GM19193 (cell line): ENCODE results near the gene USE1.

Experiments used
- POLR2A ChIP-seq: IDR thresholded peaks from 4 replicates; pipeline ENCODE4 v1.6.1; 2011; ENCODE audit not compliant: insufficient read depth, insufficient read length; ENCODE audit errors: extremely low read depth

Gene USE1, protein sequence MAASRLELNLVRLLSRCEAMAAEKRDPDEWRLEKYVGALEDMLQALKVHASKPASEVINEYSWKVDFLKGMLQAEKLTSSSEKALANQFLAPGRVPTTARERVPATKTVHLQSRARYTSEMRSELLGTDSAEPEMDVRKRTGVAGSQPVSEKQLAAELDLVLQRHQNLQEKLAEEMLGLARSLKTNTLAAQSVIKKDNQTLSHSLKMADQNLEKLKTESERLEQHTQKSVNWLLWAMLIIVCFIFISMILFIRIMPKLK

GRCh38 chr19:17215127-17215971 lies at the start of gene USE1:
Gene USE1, plus strand, starts transcription at chr19:17215357. Its CDS starts 49 bp downstream, at chr19:17215406.
- TF ChIP-seq POLR2A: peak; percentile 93

- no peak for TF ChIP-seq POLR2A
These were observed 49.4 kb upstream of the USE1 start for GRCh38 chr19:17165715-17166114.

- TF ChIP-seq POLR2A: no peak
These were observed 44.4 kb upstream of the USE1 start for GRCh38 chr19:17170538-17171297.

- TF ChIP-seq POLR2A: no peak
These were observed 43.3 kb upstream of the USE1 start for GRCh38 chr19:17171874-17172273.

DNA sequence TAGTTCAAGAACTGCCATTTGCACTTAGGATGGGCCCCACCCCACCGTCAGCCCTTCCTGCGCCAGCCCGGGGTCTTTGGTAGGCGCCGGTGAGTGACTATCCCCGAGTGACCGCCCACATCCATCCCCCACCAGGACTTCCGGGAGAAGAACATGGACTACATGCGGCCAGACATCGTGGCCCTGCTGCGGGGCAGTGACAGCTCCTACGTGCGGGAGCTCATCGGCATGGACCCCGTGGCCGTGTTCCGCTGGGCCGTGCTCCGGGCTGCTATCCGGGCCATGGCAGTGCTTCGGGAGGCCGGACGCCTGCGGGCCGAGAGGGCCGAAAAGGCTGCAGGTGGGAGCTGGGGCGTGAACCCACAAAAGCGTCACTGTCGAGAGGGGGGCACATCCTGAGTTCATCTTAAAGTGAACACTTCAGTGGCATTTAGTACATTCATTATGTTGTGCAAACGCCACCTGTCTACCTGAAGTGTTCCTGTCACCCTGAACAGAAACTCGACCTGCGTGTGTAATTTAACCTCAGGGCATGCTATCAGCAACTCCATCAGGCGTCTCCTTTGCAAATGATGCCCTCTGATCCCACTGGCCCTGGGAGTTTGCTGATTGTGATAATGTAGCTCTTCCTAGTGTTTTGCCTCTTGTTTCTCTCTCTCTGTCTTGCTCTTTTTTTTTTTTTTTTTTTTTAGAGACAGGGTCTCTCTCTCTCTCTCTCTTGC lies 42.4 kb upstream of the USE1 start:
- TF ChIP-seq POLR2A: no peak

DNA sequence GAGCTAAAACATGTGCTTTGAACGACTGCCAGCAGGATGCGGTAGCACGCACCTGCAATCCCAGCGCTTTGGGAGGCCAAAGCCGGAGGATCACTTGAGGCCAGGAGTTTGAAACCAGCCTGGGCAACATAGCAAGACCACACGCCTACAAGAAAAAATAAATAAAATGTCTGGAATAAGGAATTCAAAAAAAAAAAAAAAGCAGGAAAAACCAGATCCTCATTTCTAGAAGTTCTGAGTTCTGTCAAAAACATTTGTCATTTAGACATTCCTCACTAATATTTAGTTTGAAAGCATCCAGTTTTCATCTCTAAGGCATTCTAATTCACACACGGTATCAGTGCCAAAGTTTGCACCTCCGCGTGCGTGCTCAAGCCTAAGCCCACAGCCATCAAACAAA lies 36.9 kb upstream of the USE1 start:
- TF ChIP-seq POLR2A: no peak

DNA sequence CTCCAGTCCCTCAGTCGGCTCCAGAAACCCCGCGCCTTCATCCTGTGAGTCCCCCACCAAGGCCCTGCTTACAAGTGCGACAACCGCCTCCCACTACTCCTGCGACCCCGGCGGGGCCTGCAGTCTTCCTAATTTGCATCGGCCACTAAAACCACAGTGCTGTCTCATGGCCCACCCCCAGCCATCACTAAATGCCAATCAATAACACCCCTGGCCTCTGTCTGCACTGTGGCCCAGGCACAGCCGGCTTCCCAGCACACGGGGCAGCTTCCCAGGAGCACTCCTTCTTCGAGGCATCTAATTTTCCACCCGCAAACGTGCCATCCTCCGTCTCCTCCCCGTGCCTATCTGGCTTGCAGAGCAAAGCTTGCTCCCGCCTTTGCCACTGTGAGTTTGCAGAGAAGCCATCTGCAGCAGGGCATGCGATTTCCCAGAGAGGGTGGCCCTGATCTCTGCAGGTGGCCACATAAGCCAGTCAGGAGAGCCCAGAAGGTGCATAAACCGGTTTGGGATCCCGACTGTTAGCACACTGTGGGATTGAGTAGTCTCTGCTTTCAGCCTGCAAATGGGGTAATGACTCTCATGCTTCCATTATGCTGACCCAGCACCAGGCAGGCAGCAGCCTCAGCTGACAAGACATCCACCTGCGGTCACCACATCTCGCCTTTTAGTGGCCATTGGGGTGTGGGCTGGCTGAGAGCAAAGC lies 34.0 kb upstream of the USE1 start:
- TF ChIP-seq POLR2A: no peak

DNA sequence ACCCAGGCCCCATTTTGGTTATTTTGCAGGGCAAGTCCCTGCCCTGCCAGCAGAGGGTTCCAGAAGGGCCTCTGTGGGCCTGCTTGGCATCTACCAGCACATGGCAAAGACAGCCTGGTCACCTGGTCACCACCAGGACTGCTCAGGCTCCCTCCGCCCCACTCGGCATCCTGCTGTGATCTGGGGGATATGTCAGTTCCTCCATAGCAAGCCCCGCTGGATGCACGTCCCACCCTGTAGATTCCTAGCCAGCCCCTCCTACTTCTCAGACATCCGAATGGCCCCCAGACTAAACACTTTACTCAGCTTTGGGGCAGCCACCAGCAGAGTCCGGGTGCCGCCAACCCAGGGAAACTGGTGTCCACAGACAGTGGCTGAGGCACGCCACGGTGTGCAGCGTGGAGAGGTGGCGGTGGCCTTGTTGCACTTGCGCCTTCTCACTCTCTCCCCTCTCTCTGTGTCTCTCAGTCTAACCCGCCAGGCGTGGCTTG lies 31.8 kb upstream of the USE1 start:
- TF ChIP-seq POLR2A: no peak

DNA sequence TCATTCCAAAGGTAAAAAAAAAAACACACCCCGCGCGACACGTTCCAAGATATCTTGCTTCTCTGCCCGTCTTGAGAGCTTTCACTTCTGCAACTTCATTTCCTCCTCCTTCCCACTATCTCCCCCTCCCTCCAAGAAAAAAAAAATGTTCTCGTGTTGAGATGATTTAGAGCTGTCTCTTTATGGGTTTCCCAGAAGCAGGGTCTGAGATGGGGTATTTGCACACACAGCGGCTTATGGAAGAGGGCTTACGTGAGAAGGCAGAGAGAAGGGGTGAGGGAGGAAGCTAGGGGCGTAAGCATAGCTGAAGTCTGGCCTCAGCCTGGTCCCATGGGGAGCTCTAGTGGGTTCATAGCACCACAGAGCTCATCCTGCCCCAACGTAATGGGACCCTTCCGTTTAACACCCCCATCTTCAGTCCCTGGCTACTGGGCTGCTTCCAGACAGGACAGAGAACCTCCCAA lies 31.3 kb upstream of the USE1 start:
- no peak for TF ChIP-seq POLR2A

DNA sequence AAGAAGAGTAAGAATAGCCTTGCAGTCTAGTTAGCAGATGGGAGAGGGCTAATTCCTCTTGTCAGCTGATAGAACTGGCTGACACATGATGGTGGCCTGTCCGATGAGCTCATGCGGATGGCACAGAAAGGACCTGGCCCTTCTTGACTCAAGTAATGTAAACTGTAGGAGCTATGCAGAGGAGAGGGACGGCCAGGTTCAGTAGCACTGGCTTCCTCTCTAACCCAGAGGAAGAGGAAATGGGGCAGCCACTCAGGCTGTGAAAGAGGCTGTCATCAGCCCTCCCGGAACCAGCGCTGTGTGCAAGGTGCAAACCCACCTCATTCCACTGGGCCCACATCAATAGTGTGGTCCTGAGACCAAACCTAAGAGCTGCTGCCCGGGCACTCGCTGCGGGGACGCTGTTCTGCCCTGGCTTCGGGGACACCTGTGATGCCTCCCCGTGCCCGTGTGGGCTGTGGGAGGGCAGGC lies 30.8 kb upstream of the USE1 start:
- peak; percentile 29 for TF ChIP-seq POLR2A

- TF ChIP-seq POLR2A: no peak
These were observed 29.6 kb upstream of the USE1 start for GRCh38 chr19:17185590-17185989.

DNA sequence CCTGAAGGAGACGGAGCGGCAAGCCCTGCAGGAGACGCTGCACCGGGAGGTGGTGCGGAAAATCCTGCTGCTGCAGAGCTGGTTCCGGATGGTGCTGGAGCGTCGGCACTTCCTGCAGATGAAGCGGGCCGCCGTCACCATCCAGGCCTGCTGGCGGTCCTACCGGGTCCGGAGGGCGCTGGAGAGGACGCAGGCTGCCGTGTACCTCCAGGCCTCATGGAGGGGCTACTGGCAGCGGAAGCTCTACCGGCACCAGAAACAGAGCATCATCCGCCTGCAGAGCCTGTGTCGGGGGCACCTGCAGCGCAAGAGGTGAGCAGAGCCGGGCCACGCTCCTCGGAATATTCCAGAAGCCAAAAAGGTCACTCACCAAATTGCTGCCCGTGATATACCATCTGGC lies 22.4 kb upstream of the USE1 start:
- TF ChIP-seq POLR2A: no peak

DNA sequence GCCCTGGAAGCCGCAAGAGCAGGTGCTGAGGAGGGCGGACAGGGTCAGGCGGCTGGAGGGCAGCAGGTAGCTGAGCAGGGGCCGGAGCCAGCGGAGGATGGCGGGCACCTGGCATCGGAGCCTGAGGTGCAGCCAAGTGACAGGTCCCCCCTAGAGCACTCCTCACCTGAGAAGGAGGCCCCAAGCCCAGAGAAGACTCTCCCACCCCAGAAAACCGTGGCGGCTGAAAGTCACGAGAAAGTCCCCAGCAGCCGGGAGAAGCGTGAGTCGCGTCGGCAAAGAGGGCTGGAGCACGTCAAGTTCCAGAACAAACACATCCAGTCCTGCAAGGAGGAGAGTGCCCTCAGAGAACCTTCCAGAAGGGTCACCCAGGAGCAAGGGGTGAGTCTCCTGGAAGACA lies 20.5 kb upstream of the USE1 start:
- no peak for TF ChIP-seq POLR2A

DNA sequence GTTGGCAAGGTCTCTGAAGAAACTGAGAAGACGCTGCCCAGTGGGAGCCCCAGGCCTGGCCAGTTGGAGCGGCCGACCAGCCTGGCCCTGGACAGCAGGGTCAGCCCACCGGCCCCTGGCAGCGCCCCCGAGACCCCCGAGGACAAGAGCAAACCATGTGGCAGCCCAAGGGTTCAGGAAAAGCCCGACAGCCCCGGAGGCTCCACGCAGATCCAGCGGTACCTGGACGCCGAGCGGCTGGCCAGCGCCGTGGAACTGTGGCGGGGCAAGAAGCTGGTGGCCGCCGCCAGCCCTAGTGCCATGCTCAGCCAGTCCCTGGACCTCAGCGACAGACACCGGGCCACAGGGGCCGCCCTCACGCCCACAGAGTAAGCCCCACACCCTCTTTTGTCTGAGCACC lies 20.1 kb upstream of the USE1 start:
- no peak for TF ChIP-seq POLR2A
